ENCODE data around the gene MSH5. TPM values are rescaled to one million over a fixed set of nuclear protein-coding genes. Genes with fewer than 3 reads are reported as not detected.

Gene MSH5
- total and polyA plus RNA-seq, 2 of the 13 experiments (the other 11 are each of a cell fraction or from before 2014, with no cell fraction given) = 10.2 to 38.7 TPM

- TF ChIP-seq ZNF281 (CRISPR knock-in tag; IDR thresholded peaks at IDR 0.05; ENCODE audit: borderline replicate concordance) = no peak; the same call in 1 of the 2 replicates
- TF ChIP-seq NR2F1 (CRISPR knock-in tag; IDR thresholded peaks at IDR 0.05) = no peak
- TF ChIP-seq FUBP1 (CRISPR knock-in tag; IDR thresholded peaks at IDR 0.05; ENCODE audit: borderline replicate concordance) = peak; percentile 74; the same call in 1 of the 2 replicates
- TF ChIP-seq NFATC3 (CRISPR knock-in tag; IDR thresholded peaks at IDR 0.05) = 0 out of 2 replicates have a peak, but pooled peaks have one; percentile 4
- TF ChIP-seq CSRNP2 (CRISPR knock-in tag; conservative IDR thresholded peaks at IDR 0.05; ENCODE audit: low read depth) = no peak
- TF ChIP-seq ZNF234 (CRISPR knock-in tag; conservative IDR thresholded peaks at IDR 0.05) = peak; percentile 84
- TF ChIP-seq AKAP8 (CRISPR knock-in tag; IDR thresholded peaks at IDR 0.05) = peak; percentile 80; the same call in 1 of the 2 replicates
- no peak for TF ChIP-seq NFE2 (CRISPR knock-in tag; IDR thresholded peaks at IDR 0.05)
- TF ChIP-seq ASH2L (IDR thresholded peaks at IDR 0.05; ENCODE audit: insufficient read length, low read depth, low read length) = peak; percentile 63
- TF ChIP-seq TSC22D2 (CRISPR knock-in tag; IDR thresholded peaks at IDR 0.05; ENCODE audit: borderline replicate concordance) = no peak; the same call in 1 of the 2 replicates
- peak; percentile 15; the same call in 1 of the 2 replicates for TF ChIP-seq ZNF460 (CRISPR knock-in tag; IDR thresholded peaks at IDR 0.05; ENCODE audit: borderline replicate concordance)
- peak in 1 of 2 experiments; percentile 53; a peak in 1 of 4 replicates for TF ChIP-seq HMGXB4 (CRISPR knock-in tag; IDR thresholded peaks at IDR 0.05; ENCODE audit: borderline replicate concordance in 1 of 2, low read depth in 1 of 2)
- peak; percentile 25; the same call in 1 of the 2 replicates for TF ChIP-seq MXD1 (CRISPR knock-in tag; IDR thresholded peaks at IDR 0.05)
- TF ChIP-seq SIX4 (CRISPR knock-in tag; IDR thresholded peaks at IDR 0.05) = no peak
- TF ChIP-seq ZNF331 (CRISPR knock-in tag; IDR thresholded peaks at IDR 0.05) = peak; percentile 42; the same call in 1 of the 2 replicates
- peak; percentile 99 for TF ChIP-seq RBFOX2 (IDR thresholded peaks at IDR 0.05; ENCODE audit: low read depth, low read length)
- TF ChIP-seq ZNF30 (CRISPR knock-in tag; IDR thresholded peaks at IDR 0.05) = no peak
Observed at GRCh38 chr6:31729979-31730630, 9.7 kb upstream of the MSH5 start (continued).

Measured in HepG2 (cell line).